ENCODE measurements around the gene SOST. TPM values are rescaled to one million over a fixed set of nuclear protein-coding genes. Genes with fewer than 3 reads are reported as not detected.

Gene SOST
- total and polyA plus RNA-seq, 7 donors, result not detected

GRCh38 chr17:43728081-43728480, 30.5 kb downstream of the SOST start:
- no peak for TF ChIP-seq CTCF (IDR thresholded peaks at IDR 0.05)
- Histone ChIP-seq H3K4me3 (no peak overlapping the region), H3K9me3 (no peaks in the 10 kb centered on the region), H3K36me3 (no peaks in the 10 kb centered on the region), H3K27ac (no peak overlapping the region), H3K27me3 (no peaks in the 10 kb centered on the region), H3K4me1 (no peaks in the 10 kb centered on the region)
- intact Hi-C loops (cut with DNase I), result no loop called here
- DNase-seq, result no peak
- WGBS, 2 donors, result 82 to 83% methylated on average over 8 of the region's 8 CpGs

GRCh38 chr17:43723697-43724359, 34.8 kb downstream of the SOST start:
- H3K36me3 ChIP-seq, result no peaks in the 10 kb centered on the region
- H3K4me3 ChIP-seq, result no peak overlapping the region
- H3K9me3 ChIP-seq, result no peaks in the 10 kb centered on the region
- no peaks in the 10 kb centered on the region for H3K4me1 ChIP-seq
- intact Hi-C loops (cut with DNase I), result no loop called here
- no peak for TF ChIP-seq EP300 (IDR thresholded peaks at IDR 0.05)
- TF ChIP-seq POLR2A (IDR thresholded peaks at IDR 0.05), result no peak
- no peak for DNase-seq
- 66 to 74% methylated on average over 6 of the region's 6 CpGs for WGBS, 2 donors
- H3K27ac ChIP-seq, result no peak overlapping the region
- no peaks in the 10 kb centered on the region for H3K27me3 ChIP-seq

- TF ChIP-seq EP300 (IDR thresholded peaks at IDR 0.05) (no peak), CTCF (IDR thresholded peaks at IDR 0.05) (no peak), POLR2AphosphoS5 (IDR thresholded peaks at IDR 0.05) (no peak), POLR2A (IDR thresholded peaks at IDR 0.05) (no peak)
- no peak for DNase-seq
- Histone ChIP-seq H3K27me3 (no peaks in the 10 kb centered on the region), H3K4me3 (no peak overlapping the region), H3K36me3 (no peaks in the 10 kb centered on the region), H3K27ac (no peak overlapping the region), H3K4me1 (no peaks in the 10 kb centered on the region), H3K9me3 (no peaks in the 10 kb centered on the region)
- intact Hi-C loops (cut with DNase I), result no loop called here
- WGBS, 2 donors, result 85 to 90% methylated on average over 8 of the region's 8 CpGs
Measured at GRCh38 chr17:43722870-43723665, 35.5 kb downstream of the SOST start.

GRCh38 chr17:43722269-43722619, 36.3 kb downstream of the SOST start:
- no peak overlapping the region for H3K27ac ChIP-seq
- WGBS, 2 donors, result 95 to 100% methylated on average over 3 of the region's 3 CpGs

More at GRCh38 chr17:43722269-43722619, 36.3 kb downstream of the SOST start:
- Histone ChIP-seq H3K27me3 (no peaks in the 10 kb centered on the region), H3K4me1 (no peaks in the 10 kb centered on the region), H3K4me3 (no peak overlapping the region), H3K9me3 (no peaks in the 10 kb centered on the region), H3K36me3 (no peaks in the 10 kb centered on the region)
- intact Hi-C loops (cut with DNase I), result no loop called here
- TF ChIP-seq CTCF (IDR thresholded peaks at IDR 0.05) (no peak), EP300 (IDR thresholded peaks at IDR 0.05) (no peak), POLR2A (IDR thresholded peaks at IDR 0.05) (no peak), POLR2AphosphoS5 (IDR thresholded peaks at IDR 0.05) (no peak)
- DNase-seq, result no peak
